Testis (tissue), 3 donors: ENCODE data around the gene PKD2. TPM values are rescaled to one million over a fixed set of nuclear protein-coding genes. Genes with fewer than 3 reads are reported as not detected.

ENCODE experiments used
- DNase-seq: peaks from one replicate; pipeline ENCODE4 v3.0.0-alpha.2; 2019
- H3K27ac ChIP-seq, 2 donors: fragments of 200-600 bp; sonication (generic); one replicate each; pipeline ENCODE4 v1.5.1; 2019
- H3K27me3 ChIP-seq: fragments of 200-600 bp; sonication (generic); one replicate; pipeline ENCODE4 v1.5.1; 2019
- H3K36me3 ChIP-seq: fragments of 200-600 bp; sonication (generic); one replicate; pipeline ENCODE4 v1.5.1; 2017; ENCODE audit warnings: low read depth; ENCODE audit errors: missing control alignments
- H3K4me1 ChIP-seq: fragments of 200-600 bp; sonication (generic); one replicate; pipeline ENCODE4 v1.5.1; 2019
- H3K4me3 ChIP-seq, 2 donors: fragments of 200-600 bp; sonication (generic); one replicate each; pipeline ENCODE4 v1.5.1; 2017 to 2019
- H3K9me3 ChIP-seq: fragments of 200-600 bp; sonication (generic); one replicate; pipeline ENCODE4 v1.5.1; 2017
- CTCF ChIP-seq, 3 experiments: fragments of 450-650 bp in 2 of 3; fragments of 200-600 bp in 1 of 3; sonication (generic) in 1 of 3; IDR thresholded peaks; one replicate each; pipeline ENCODE4 v1.5.1; 2016 to 2019; ENCODE audit warnings: antibody characterized with exemption in 3 of 3, mild to moderate bottlenecking in 2 of 3, moderate library complexity in 1 of 3
- POLR2A ChIP-seq: fragments of 450-650 bp; IDR thresholded peaks from one replicate; pipeline ENCODE4 v1.6.1; 2017; ENCODE audit warnings: antibody characterized with exemption, mild to moderate bottlenecking, moderate library complexity
- WGBS, 2 donors: methylation state at CpG; one replicate each; pipeline ENCODE4 v1.1.5; 2018; 5-methylcytosine and 5-hydroxymethylcytosine counted together
- intact Hi-C: fragments of 100-400 bp; cut with DNase I; formaldehyde crosslinking; loops from one replicate; pipeline ENCODE4 v1.15.1; 2023; ENCODE audit warnings: low total_unique reads
- polyA plus RNA-seq: library from polyadenylated mRNA; stranded (reverse); fragments of 350-450 nt; fragmentation: Illumina TruSeq; extraction: RNeasy Lipid Tissue Mini Kit (QIAGEN cat#74804); gene quantifications from one replicate; pipeline ENCODE4 v1.2.3, GENCODE V29; 2014; ENCODE audit warnings: low read depth, low replicate concordance; ENCODE audit not compliant: insufficient read depth
- total RNA-seq, 2 donors: library from RNA; depleted of rRNA; stranded (reverse); fragments of >200 nt; gene quantifications; one replicate each; pipeline ENCODE4 v1.2.3, GENCODE V29; 2016

The PKD2 gene
- total and polyA plus RNA-seq, 3 donors from 2014 or later = 18.7 to 52.8 (median 24.6) TPM

DNA sequence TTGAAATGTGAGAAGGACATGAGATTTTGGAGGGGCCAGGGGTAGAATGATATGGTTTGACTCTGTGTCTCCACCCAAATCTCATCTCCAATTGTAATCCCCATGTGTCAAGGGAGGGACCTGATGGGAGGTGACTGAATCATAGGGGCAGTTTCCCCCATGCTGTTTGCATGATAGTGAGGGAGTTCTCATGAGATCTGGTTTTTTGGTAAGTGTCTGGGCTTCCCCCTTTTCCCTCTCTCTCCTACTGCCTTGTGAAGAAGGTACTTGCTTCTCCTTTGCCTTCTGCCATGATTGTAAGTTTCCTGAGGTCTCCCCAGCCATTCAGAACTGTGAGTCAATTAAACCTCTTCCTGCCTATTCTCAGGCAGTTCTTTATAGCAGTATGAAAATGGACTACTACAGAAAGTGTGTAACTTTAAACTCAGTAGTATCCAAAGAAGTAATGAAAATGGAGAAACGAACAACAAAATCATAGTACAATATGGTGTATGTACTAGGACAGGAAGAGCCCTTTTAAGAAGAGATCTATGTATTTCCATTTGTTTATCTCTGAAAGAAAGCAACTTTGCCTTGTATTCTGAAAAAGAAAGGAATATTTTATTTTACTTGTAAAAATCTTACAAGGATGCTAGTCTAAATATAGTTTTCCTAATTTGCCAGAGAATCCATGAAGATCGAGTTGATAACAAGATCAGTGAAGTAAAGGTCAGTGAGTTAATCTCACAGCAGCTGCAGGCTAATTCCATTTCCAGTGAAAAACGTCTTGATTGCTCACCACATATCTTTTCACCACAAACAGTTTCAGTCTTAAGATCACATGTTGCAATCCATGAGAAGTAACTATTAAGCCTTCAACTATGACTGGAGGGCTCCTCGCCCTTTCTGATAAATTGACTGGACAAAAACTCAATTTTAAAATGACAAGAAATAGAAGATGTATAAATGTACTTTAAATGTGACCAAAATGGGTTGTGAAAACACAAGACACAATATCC, 20.5 kb downstream of the PKD2 start:
- no peaks in the 10 kb centered on the region for H3K9me3 ChIP-seq
- DNase-seq = no peak
- intact Hi-C loops = no loop called here

DNA sequence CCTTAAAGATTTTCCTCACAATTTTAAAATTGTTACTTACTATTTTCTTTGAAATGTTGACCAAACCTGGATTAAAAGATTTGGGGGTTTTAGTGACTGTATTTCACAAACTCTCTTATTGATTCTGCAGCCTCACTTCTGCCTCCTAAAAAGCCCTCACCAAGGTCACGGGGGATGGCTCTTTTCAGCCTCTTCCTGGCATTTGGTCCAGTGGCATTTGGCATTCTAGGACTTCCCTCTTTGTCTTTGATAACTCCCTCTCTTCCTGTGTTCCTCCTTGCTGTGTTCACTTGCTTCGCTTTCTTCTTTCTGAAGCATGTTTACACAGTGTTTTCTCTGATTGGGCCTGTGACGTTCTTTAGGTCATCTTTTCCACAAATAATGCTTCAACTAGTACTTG, 21.5 kb downstream of the PKD2 start:
- intact Hi-C loops = no loop called here
- DNase-seq = no peak
- Histone ChIP-seq H3K36me3 (no peaks in the 10 kb centered on the region), H3K9me3 (no peaks in the 10 kb centered on the region), H3K4me1 (no peaks in the 10 kb centered on the region), H3K27me3 (no peaks in the 10 kb centered on the region), H3K4me3 (no peak overlapping the region), H3K27ac (no peak overlapping the region)
- TF ChIP-seq POLR2A (no peak), CTCF (IDR thresholded peaks at IDR 0.05) (no peak)
- 78 to 91% methylated on average over 3 of the region's 3 CpGs for WGBS, 2 donors

More for the DNA sequence above, 20.5 kb downstream of the PKD2 start:
- no peak overlapping the region for H3K4me3 ChIP-seq
- no peak overlapping the region for H3K27ac ChIP-seq
- TF ChIP-seq POLR2A = no peak
- no peak for TF ChIP-seq CTCF (IDR thresholded peaks at IDR 0.05)
- WGBS, 2 donors = 57 to 58% methylated on average over 4 of the region's 4 CpGs
- no peaks in the 10 kb centered on the region for H3K4me1 ChIP-seq
- H3K36me3 ChIP-seq = no peaks in the 10 kb centered on the region
- no peaks in the 10 kb centered on the region for H3K27me3 ChIP-seq

DNA sequence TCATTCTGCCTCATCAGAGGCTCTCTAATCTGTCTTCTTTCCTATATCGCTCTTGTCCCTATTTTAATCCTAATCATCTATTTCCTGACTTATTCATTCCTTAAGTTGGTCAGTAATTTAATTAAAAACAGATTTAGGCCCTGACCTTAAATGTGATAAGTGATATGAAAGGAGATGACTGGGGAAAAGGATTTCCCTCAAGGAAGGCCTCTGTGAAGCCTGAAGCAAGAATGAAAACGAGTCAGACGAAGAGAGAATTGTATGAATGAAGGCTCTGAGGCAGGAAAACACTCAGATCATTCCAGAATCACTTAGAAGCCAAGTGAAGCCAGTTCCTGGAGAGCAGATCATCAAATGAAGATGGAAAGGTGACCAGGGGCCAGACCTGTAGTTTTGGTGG, 22.1 kb downstream of the PKD2 start:
- DNase-seq = no peak
- no peak for TF ChIP-seq POLR2A
- TF ChIP-seq CTCF (IDR thresholded peaks at IDR 0.05) = no peak

DNA sequence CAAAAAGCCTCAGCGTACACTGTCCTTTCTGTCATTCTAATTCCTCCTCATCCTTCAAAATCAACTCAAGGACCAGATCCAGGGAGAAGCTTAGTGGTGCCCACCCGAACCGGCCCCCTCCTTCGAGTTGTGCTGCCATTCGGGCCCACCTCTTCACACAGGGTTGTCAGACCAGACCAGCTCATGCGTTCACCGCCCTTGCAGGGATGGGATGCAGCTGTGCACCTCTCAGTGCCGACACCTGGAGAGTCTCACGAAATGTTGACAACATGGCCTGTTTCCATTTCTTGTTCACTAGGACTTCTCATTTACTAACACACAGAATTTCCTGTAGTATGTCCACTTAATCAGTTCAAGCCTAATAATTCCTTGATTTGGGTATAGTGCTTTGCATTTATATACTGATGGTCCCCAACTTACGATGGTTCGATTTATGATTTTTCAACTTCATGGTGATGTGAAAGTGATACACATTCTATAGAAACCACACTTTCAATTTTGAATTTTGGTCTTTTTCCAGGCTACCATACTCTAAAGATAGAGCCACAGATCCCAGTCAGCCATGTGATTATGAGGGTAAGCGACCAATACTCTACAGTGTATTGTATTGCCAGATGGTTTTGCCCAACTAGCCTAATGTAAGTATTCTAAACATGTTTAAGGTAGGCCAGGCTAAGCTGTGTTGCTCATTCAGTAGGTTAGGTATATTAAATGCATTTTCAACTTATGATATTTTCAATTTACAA, 23.3 kb downstream of the PKD2 start:
- Histone ChIP-seq H3K4me3 (no peak overlapping the region), H3K4me1 (no peaks in the 10 kb centered on the region), H3K27ac (no peak overlapping the region), H3K27me3 (no peaks in the 10 kb centered on the region), H3K36me3 (no peaks in the 10 kb centered on the region), H3K9me3 (no peaks in the 10 kb centered on the region)
- no peak for TF ChIP-seq POLR2A
- no peak for TF ChIP-seq CTCF (IDR thresholded peaks at IDR 0.05)
- DNase-seq = no peak
- 88% methylated on average over 12 of the region's 12 CpGs for WGBS, 2 donors
- intact Hi-C loops = loop anchor here (10.0 kb wide), 1 partner anchor 184 kb away; no protein-coding TSS in a partner anchor

More for the DNA sequence above, 22.1 kb downstream of the PKD2 start:
- Histone ChIP-seq H3K9me3 (no peaks in the 10 kb centered on the region), H3K4me1 (no peaks in the 10 kb centered on the region), H3K36me3 (no peaks in the 10 kb centered on the region), H3K4me3 (no peak overlapping the region), H3K27me3 (no peaks in the 10 kb centered on the region), H3K27ac (no peak overlapping the region)
- WGBS, 2 donors = 91 to 94% methylated on average over 3 of the region's 3 CpGs
- intact Hi-C loops = no loop called here
